Activated CD4-positive, alpha-beta T cell treated with anti-CD3 and anti-CD28 coated beads for 48 hours (primary cell): ENCODE results near the gene PLA1A.
"Not testable (repeated sequence)": the region's sequence is repeated elsewhere in the genome, so short reads cannot be mapped to it uniquely, and the experiment has no call there.

ENCODE experiments used
- DNase-seq: peaks from one replicate; pipeline ENCODE4 v3.0.0-alpha.2; 2020

The PLA1A gene

GRCh38 chr3:119597548-119598288 is at the start of gene PLA1A:
Gene PLA1A (plus strand): TSS chr3:119597885. CDS start chr3:119597914, 29 bp downstream.
- no peak for DNase-seq

- DNase-seq = no peak
Measured at GRCh38 chr3:119548341-119548740, 49.3 kb upstream of the PLA1A start.

- DNase-seq = no peak
Measured at GRCh38 chr3:119550192-119550910, 47.3 kb upstream of the PLA1A start.

GRCh38 chr3:119551598-119551997 is 46.1 kb upstream of the PLA1A start:
- no peak for DNase-seq

- DNase-seq = not testable (repeated sequence)
Measured at GRCh38 chr3:119552928-119553327, 44.8 kb upstream of the PLA1A start.

- no peak for DNase-seq
Measured at GRCh38 chr3:119553823-119554415, 43.8 kb upstream of the PLA1A start.

GRCh38 chr3:119555309-119555735 is 42.4 kb upstream of the PLA1A start:
- DNase-seq = no peak

GRCh38 chr3:119555929-119556328 is 41.8 kb upstream of the PLA1A start:
- no peak for DNase-seq

- DNase-seq = no peak
Measured at GRCh38 chr3:119557192-119557876, 40.4 kb upstream of the PLA1A start.

- DNase-seq = no peak
Measured at GRCh38 chr3:119557877-119558269, 39.8 kb upstream of the PLA1A start.

- no peak for DNase-seq
Measured at GRCh38 chr3:119558626-119559317, 38.9 kb upstream of the PLA1A start.

- peak; percentile 76 for DNase-seq
Measured at GRCh38 chr3:119559441-119559963, 38.2 kb upstream of the PLA1A start, which contains the start of gene CD80. Gene CD80 (minus strand): TSS chr3:119559614. CDS start chr3:119557728, 1,886 bp downstream.

GRCh38 chr3:119560160-119560559 is 37.5 kb upstream of the PLA1A start:
- no peak for DNase-seq

GRCh38 chr3:119562307-119562961 is 35.3 kb upstream of the PLA1A start:
- DNase-seq = peak; percentile 36

- not testable (repeated sequence) for DNase-seq
Measured at GRCh38 chr3:119563334-119563733, 34.4 kb upstream of the PLA1A start.

- DNase-seq = no peak
Measured at GRCh38 chr3:119569156-119569555, 28.5 kb upstream of the PLA1A start.

GRCh38 chr3:119570229-119570628 is 27.5 kb upstream of the PLA1A start:
- DNase-seq = no peak

GRCh38 chr3:119571230-119571629 is 26.5 kb upstream of the PLA1A start:
- DNase-seq = no peak

GRCh38 chr3:119571688-119572087 is 26.0 kb upstream of the PLA1A start:
- DNase-seq = no peak

- DNase-seq = no peak
Measured at GRCh38 chr3:119575507-119575906, 22.2 kb upstream of the PLA1A start.

GRCh38 chr3:119579366-119580066 is 18.2 kb upstream of the PLA1A start, which contains the start of gene ADPRH:
Gene ADPRH (plus strand): TSS chr3:119579492. CDS start chr3:119582170, 2,678 bp downstream.
- peak; percentile 70 for DNase-seq
